Sigmoid colon (tissue), 4 donors: Measurements from ENCODE around the gene ANO2.

Source experiments
- CTCF ChIP-seq, 4 experiments: fragments of 450-650 bp in 3 of 4; fragments of 200-600 bp in 1 of 4; IDR thresholded peaks; one replicate each; pipeline ENCODE4 v1.5.1; 2016 to 2019; ENCODE audit warnings: antibody characterized with exemption in 4 of 4, mild to moderate bottlenecking in 3 of 4, moderate library complexity in 2 of 4
- EP300 ChIP-seq, 4 donors: sonication (generic); formaldehyde crosslinking; IDR thresholded peaks; one replicate each; pipeline ENCODE4 v1.6.1; 2017; ENCODE audit warnings: antibody characterized with exemption in 4 of 4
- POLR2AphosphoS5 ChIP-seq, 4 donors: sonication (generic); formaldehyde crosslinking; IDR thresholded peaks; one replicate each; pipeline ENCODE4 v1.6.1; 2017; ENCODE audit warnings: antibody characterized with exemption in 4 of 4

DNA sequence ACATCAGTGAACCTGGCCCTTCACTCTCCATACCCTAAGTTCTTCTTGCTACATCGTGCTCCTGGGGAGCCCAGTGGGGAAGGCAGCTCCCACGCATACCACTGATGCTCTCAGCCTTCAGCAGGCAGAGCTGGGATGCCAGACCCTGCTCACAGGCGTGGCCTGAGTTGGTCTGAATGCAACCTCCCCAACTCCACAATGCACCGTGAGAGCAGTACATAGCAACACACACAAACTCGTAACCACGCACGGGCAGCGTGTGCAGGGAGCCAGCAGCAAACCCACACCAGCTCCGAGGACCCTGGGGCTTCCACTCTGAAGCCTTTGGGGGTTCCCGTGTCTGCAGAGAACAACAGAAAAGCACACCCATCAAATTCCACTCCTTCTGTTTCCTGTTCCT is 37.3 kb downstream of the ANO2 start:
- TF ChIP-seq CTCF (IDR thresholded peaks at IDR 0.05) = no peak
- TF ChIP-seq POLR2AphosphoS5 (IDR thresholded peaks at IDR 0.05) = no peak
- no peak for TF ChIP-seq EP300 (IDR thresholded peaks at IDR 0.05)
